ENCODE measurements around the gene SPZ1.
"Not testable (repeated sequence)": the region's sequence is repeated elsewhere in the genome, so short reads cannot be mapped to it uniquely, and the experiment has no call there.

SPZ1 gene

GRCh38 chr5:80339116-80339515, 19.3 kb downstream of the SPZ1 start:
- no peak for DNase-seq

GRCh38 chr5:80341016-80341775, 21.4 kb downstream of the SPZ1 start:
- no peak for DNase-seq

GRCh38 chr5:80343067-80343466, 23.3 kb downstream of the SPZ1 start:
- no peak for DNase-seq

- peak; percentile 5 for DNase-seq
These were observed 26.3 kb downstream of the SPZ1 start for GRCh38 chr5:80346055-80346454.

GRCh38 chr5:80348171-80348570, 28.4 kb downstream of the SPZ1 start:
- no peak for DNase-seq

- DNase-seq, result not testable (repeated sequence)
These were observed 31.2 kb downstream of the SPZ1 start for GRCh38 chr5:80351019-80351418.

- no peak for DNase-seq
These were observed 35.9 kb downstream of the SPZ1 start for GRCh38 chr5:80355686-80356085.

GRCh38 chr5:80357671-80358070, 37.9 kb downstream of the SPZ1 start:
- no peak for DNase-seq

- DNase-seq, result no peak
These were observed 41.2 kb downstream of the SPZ1 start for GRCh38 chr5:80360914-80361444.

GRCh38 chr5:80364892-80365291, 45.1 kb downstream of the SPZ1 start:
- no peak for DNase-seq

GRCh38 chr5:80368661-80369480, 49.1 kb downstream of the SPZ1 start:
- DNase-seq, result no peak

GRCh38 chr5:80369521-80369920, 49.7 kb downstream of the SPZ1 start:
- no peak for DNase-seq

GRCh38 chr5:80370390-80370789, 50.6 kb downstream of the SPZ1 start:
- DNase-seq, result no peak

All from NCI-H1694 treated with DMSO at 0.1 percent for 48 hours (cell line).